RPMI8226 (cell line): ENCODE data around the gene CD79A.

Source experiments
- DNase-seq: peaks from one replicate; pipeline ENCODE4 v3.0.0-alpha.2; 2015

The CD79A gene

DNA sequence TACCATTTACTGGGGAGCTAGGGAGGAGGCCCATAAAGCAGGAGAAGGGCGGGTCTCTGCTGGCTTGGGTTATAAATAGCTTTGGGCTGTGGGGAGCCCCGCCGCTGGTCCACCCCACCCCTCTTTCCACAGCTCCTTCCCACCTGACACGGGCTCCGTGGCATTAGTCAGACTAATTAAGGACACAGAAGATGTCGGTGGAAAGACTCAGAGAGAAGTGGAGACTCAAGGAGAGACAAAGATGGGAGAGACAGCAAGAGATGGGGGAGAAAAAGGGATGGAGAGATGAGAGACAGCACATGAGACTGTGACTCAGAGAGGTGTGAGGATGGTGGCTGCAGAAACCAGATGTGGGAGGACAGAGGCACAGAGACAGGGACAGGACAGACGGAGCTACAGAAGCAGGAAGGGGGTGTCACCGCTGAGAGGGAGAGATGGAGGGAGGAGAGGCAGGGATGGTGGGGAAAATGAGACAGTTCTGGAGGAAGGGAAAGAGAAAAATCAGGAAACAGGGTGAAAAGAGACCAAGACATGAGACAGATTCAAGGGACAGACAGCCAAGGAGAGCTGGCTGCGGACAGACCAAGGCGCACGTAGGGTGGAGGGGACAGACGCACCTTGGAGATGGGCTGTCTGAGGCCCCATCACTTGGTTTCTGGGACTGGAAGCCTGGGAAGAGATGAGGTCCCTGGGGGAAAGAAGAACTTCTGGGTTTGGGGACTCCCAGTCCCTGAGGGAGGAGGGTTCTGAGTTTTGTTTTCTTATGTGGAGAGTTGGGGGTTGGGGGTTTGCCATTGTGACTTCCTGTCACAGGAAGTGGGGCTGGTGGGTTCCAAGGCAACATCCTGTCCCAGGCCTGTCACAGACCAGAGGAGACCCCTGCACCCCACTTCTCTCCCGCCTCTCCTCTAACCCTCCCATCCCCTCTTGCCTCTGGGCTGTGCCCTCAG lies 10.0 kb downstream of the CD79A start:
- no peak for DNase-seq

DNA sequence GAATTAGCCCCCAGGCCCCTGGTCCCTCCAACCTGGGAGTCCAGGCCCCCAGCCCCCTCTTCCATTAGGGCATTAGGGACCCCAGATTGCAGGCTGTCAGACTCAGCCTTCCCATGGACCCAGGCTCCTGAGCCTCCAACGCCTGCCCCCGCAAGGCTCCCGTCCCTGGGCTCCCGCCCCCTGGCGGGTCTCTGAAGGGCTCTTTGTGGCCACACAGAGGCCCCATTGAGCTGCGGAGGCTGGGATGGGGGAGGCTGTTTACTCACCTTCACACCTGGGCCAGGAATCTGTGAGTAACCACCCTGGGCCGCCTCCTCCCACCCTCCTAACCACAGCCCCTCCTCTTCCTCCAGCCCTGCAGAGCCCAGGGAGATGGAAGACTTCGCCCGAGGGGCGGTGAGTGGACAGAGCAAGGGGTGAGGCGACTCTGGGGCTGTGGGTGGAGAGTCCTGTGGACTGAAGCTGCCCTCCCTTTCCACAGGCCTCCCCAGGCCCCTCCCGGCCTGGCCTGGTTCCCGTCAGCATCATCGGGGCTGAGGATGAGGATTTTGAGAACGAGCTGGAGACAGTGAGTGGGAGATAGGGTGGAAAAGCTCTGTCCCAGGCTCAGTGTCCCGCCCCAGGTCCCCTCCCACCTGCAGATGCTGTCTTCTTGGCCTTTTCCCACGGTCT lies 10.8 kb downstream of the CD79A start:
- no peak for DNase-seq

DNA sequence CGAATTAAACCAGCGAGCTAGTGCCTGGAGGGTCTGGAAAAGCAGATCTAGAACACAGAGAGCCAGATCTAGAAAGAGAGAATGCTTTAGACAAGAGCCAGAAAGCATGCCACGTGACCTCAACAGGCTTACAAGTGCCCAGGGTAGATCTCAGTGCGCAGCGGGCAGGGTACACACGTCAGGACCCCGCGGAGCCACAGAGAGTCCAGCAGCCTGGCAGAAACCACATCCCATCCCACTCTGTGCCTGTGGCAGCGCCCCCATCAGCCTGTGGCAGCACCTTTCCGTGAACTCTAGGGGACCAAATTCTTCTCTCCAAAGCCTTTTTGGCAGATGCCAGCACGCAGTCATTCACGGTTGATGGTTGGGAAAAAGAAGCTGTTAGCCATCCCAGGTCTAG lies 11.8 kb downstream of the CD79A start:
- DNase-seq, result no peak

DNA sequence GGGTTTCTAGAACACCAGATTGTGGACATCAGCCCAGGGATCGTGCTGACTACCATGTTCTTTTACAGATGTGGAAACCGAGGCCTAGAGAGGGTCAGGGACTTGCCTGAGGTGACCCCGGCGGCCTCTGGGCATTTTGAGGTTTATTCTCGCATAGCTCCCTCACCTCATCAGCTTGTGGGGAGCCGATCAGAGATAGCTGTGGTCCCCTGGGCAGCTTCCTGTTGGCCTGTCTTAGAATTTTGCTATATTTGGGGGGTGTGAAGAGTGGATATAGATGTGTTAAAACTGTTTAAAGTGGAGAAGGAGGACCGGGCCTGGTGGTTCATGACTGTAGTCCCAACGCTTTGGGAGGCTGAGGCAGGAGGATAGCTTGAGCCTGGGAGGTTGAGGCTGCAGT lies 12.8 kb downstream of the CD79A start:
- DNase-seq, result no peak

DNA sequence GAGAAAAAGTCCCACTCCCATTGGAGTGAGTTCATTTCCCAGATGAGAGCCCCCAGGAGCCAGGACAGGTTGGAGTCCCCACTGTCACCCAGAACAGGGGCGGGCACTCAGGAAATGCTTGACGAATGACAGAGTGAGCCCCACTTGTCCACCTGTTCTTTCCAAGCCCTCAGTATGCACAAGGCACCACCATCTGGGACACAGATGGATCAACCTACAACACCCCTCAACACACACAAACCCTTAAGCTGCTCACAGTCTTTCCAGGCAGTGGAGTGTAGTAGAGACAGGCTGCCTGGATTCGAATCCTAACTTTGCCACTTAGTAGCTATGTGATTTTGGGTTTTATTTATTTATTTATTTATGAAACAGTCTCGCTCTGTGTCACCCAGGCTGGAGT lies 13.9 kb downstream of the CD79A start:
- DNase-seq, result no peak

DNA sequence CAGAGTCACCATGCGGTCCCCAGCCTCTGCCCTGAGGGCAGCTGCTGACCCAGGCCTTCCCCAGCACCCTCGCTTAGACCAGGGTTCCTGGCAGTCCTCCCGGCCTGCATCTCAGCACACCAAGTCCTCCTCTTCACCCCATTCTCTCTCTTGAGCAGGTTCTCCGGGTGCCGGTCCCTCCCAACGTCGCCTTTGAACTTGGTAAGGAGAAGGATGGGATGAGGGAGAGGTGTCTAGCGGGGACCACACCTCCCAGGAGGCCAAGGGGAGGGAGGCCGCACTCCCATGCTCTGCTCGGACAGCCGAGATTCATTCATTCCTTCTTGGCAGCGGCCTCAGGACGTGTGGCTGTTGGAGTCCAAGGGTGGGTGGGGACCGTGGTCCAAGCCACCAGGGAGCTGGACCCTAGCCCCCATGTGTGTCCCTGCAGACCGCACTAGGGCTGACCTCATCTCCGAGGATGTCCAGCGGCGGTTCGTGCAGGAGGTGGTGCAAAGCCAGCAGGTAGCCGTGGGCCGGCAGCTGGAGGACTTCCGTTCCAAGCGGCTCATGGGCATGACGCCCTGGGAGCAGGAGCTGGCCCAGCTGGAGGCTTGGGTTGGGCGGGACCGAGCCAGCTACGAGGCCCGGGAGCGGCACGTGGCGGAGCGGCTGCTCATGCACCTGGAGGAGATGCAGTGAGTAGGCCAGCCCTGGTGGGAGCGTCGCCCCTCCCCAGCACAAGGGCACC lies 15.3 kb downstream of the CD79A start:
- DNase-seq, result no peak

DNA sequence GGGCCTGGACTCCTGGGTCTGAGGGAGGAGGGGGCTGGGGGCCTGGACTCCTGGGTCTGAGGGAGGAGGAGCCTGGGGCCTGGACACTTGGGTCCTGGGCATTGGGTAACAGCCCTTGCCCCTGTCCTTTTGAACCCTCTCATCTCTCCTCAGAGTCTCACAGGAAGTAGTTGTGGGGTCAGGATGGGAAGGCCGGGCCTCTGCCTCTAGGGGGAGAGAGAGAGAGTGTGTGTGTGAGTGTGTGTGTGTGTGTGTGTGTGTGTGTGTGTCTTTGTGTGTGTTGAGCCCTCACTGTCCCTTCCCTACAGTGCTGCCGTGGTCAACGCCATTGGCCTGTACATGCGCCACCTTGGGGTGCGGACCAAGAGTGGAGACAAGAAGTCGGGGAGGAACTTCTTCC lies 16.8 kb downstream of the CD79A start:
- no peak for DNase-seq

DNA sequence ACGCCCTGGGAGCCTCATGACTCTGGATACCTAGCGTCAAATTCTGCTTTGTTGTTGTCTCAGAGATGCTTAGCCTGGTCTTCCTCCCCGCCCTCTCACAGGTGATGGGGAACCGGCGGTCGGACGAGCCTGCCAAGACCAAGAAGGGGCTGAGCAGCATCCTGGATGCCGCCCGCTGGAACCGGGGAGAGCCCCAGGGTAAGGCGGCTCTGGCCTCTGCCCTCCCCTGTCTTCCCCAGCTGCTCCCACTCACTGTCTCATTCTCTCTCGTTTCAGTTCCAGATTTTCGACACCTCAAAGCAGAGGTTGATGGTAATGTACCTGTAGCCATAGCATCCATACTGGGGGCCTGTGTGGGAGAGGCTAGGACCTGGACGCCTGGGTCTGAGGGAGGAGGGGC lies 17.3 kb downstream of the CD79A start:
- DNase-seq, result no peak

DNA sequence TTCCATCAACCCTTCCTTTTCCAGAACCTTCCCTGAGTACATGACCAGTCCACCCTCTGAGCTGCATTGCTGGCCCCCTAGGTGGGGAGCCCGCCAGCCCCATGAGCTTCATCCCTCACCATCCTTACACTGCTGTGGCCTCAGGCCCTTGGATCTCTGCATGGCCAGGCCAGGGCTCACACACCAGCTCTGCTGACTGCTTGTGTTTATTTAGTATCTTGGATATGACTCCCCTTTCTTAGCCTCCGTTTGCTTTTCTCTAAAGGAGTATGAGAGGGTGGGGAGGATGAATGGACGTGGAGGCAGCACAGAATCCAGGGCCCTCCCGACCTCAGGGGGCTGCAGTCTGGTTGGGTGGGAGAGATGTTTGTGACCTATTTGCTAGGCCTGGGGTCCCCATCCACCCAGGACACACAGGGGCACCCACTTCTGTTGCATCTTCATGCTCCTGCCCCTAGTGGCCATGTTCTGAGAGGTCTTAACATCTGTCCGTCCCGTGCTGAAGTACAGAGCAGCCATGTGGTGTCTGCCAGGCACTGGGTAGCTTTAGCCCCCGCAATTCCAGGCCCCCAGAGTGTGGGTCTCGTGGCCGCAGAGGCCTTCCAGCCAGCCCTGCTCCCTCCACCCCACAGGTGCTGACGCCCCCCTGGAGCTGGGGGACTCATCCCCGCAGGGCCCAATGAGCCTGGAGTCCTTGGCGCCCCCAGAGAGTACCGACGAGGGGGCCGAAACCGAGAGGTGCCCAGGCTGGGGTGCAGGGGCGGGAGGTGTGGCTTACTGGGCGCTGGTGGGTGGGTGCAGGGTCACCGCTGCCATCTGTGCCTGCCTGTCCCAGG lies 18.9 kb downstream of the CD79A start:
- no peak for DNase-seq

DNA sequence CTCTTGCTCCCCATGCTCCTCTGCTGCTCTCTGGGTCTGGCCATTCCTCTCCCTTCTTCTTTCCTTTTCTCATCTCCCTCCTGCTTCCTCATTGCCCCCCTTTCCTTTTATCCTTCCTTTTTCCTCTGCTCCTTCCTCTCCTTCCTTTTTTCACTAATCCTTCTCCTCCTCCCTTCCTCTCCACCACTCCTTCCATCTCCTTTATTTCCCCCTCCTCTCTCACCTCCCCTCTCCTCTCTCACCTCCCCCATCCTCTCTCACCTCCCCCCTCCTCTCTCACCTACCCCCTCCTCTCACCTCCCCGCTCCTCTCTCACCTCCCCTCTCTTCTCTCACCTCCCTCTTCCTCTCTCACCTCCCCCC lies 19.5 kb downstream of the CD79A start:
- no peak for DNase-seq

DNA sequence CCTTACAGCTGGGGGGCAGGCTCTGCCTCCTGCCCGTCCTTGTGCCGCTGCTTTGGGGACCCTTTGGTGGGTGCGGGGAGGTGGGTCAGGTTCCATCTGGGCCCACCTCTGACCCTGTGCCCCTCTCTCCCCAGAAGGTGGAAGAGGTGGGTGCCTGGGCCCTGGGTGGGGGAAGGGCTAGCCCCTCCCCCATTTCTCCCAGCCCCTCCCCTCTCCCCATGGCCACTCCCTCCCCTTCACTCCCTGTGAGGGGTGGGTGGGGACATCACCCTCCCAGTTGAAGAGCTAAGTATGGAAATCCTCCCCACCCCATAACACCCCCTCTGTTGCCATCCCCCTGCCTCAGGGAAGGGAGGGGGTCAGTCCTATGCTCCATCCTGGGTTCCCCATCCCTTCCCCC lies 20.1 kb downstream of the CD79A start:
- no peak for DNase-seq

DNA sequence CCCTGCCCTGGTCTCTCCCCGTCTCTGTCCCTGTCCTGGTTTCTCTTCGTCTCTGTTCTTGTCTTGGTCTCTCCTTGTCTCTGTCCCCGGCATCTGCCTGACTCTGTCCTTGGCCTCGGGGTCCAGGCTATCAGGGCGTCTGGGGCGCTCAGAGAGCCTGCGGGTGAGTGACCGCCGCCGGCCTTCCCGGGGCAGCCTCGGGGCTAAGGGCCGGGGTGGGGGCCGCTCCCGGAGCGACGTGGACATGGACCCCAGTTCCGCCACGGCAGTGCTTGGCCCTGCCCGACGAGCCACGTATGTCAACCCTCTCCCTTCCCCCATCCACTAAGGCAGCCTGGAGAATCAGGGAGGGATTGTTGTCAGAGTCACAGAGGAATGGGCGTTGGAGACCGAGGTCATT lies 20.7 kb downstream of the CD79A start:
- DNase-seq, result no peak

DNA sequence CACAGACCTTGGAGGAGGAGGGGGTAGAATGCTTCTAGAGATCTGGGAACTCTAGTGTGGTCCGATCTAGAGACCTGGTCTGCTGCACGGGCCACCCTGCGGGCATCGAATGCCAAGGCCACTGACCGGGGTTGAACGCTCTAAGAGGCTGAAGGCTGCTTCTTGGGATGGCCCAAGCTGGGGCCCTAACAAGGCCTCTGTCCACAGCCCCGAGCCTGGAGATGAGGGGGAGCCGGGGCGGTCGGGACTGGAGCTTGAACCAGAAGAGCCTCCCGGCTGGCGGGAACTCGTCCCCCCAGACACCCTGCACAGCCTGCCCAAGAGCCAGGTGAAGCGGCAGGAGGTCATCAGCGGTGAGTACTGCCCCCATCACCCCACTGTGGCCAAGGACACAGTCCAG lies 21.2 kb downstream of the CD79A start:
- DNase-seq, result no peak

DNA sequence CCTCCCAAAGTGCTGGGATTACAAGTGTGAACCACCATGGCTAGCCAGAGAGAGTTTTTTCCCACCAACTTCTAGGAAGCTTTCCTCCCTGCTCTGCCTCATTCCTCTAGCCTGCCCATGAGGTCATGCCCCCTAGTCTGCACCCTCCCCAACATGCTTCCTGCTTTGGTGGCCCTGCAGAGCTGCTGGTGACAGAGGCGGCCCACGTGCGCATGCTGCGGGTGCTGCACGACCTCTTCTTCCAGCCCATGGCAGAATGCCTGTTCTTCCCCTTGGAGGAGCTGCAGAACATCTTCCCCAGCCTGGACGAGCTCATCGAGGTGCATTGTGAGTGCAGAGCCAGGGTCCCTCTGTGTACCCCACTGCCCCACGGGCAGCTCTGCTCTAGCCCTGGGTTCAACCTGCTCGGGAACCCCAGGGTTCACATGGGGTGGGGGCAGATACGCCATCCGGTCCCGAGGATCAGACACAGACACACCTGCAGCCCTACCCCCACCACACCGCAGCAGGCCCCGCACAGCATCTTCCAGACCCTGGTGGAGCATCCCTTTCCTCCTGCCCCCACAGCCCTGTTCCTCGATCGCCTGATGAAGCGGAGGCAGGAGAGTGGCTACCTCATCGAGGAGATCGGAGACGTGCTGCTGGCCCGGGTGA lies 24.8 kb downstream of the CD79A start:
- DNase-seq, result no peak

DNA sequence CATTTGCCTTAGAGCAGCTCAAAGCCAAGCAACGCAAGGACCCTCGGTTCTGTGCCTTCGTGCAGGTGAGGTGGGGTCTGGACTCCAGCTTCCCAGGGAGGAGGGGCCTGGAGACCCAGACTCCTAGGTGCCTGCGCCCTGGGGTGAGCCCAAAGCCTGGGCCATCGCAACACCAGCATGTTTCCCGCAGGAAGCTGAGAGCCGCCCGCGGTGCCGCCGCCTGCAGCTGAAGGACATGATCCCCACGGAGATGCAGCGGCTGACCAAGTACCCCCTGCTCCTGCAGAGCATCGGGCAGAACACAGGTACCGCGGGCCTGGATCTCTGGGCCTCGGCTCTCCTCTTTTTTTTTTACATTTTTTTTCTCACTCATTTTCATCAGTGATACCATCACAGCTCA lies 25.5 kb downstream of the CD79A start:
- no peak for DNase-seq

DNA sequence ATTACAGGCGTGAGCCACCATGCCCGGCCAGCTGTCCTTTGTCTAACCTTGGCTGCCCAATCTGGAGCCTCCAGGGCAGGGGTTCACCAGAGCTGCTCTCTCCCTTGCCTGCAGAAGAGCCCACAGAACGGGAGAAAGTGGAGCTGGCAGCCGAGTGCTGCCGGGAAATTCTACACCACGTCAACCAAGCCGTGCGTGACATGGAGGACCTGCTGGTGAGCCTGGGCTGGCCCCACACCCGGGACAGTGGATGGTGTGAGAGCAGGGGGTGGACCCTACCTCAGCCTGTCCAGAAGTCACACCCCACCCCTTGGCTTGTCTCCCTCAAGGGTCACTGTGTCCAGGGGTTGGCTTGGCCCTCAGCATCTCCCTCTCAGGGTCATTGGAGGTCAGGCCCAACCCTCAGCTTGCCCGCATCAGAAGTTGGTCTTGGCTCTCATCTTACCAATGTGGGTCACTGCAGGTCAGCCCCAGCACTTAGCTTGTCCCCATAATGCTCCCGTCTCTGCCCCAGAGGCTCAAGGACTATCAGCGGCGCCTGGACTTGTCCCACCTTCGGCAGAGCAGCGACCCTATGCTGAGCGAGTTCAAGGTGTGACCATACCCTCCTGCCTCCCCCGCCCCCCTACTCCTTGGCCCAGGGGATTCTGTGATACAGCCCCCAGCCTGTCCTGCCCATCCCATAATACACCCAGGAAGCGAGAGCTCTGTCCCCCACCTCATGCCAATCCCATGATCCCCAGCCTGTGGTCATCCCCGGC lies 26.3 kb downstream of the CD79A start:
- no peak for DNase-seq

DNA sequence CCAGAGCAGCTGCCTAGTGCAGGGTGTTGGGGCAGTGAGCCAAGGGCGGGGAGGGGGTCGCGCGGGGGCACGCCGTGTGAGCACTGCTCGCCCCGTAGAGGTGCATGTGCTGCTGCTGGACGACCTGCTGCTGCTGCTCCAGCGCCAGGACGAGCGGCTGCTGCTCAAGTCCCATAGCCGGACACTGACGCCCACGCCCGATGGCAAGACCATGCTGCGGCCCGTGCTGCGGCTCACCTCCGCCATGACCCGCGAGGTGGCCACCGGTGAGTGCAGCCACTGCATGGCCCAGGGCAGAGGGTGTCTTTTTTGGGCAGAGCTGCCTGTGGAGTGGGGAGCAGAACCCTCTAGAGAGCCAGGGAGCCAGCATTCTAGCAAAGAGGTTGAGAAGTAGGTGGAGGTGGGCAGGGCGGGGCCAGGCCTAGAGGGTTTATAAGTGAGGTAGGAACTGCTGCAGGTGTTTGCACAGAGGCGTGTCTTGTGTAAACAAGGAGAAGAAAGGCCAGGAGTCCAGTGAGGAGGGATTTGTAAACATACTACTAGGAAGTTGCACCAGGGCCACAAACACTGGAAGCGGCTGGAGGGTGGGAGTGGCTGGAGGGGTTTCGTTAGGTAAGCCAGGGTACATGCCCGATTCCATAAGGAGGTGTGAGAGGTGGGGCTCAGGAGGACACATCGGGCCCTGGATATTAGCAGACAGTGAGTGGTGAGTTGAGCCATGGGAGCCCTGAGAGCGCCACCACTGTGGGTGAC lies 27.2 kb downstream of the CD79A start:
- no peak for DNase-seq

DNA sequence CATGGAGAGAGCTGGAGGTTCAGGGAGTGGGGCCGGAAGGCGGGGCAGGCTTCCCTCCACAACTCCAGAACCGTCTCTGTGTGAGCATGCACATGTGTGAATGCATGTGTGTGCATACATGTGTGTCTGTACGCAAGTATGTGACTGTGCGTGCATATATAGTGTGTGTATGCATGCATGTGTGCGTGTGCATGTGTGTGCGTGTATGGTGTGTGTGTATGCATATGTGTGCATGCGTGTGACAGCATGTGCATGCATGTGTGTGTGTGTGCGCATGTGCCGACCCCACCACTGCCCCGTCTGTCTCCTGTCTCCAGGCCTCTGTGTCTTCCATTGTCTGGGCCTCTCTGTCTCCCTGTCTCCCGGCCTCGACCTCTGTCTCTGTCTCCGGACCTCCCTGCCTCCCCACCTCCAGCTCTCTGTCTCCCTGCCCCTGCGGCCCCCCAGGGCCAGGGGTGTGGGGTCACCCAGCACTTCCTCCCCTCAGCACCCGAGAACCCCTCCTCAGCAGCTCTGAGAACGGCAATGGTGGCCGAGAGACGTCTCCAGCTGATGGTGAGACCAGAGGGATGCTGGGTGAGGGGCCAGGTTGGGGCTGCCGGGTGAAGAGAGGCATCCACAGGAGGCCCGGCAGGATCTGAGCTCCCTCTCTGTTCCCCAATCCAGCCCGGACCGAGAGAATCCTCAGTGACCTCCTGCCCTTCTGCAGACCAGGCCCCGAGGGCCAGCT lies 28.4 kb downstream of the CD79A start:
- no peak for DNase-seq

DNA sequence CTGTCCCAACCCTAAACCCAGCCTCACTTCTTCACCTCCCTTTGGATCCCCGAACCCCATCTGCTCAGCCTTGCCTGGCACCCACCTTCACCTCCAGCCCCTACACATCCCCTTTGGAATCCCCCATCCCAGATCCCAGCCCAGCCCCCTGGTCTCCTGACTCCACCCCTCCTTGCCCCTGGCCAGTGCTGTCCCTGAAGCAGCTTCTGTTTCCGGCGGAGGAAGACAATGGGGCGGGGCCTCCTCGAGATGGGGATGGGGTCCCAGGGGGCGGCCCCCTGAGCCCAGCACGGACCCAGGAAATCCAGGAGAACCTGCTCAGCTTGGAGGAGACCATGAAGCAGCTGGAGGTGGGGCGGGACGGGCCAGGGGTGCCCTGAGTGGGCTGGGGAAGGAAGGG lies 29.2 kb downstream of the CD79A start:
- DNase-seq, result no peak
